H9 (cell line): Measurements from ENCODE around the gene NOSIP. TPM values are rescaled to one million over a fixed set of nuclear protein-coding genes. Genes with fewer than 3 reads are reported as not detected.

Experiments
- DNase-seq: peaks from one replicate; pipeline ENCODE4 v3.0.0-alpha.2; 2017
- H2AFZ ChIP-seq: one replicate; pipeline ENCODE4 v1.6.1; 2013; ENCODE audit warnings: mild to moderate bottlenecking, low read length, control low read depth, moderate library complexity
- H2AK5ac ChIP-seq: 2 replicates; pipeline ENCODE4 v1.6.1; 2013; ENCODE audit warnings: low read length, control low read depth, mixed read lengths; ENCODE audit not compliant: insufficient read length
- H2BK120ac ChIP-seq: one replicate; pipeline ENCODE4 v1.6.1; 2013; ENCODE audit warnings: low read depth, mild to moderate bottlenecking, low read length, control low read depth, inconsistent platforms; ENCODE audit not compliant: poor library complexity, severe bottlenecking
- H2BK12ac ChIP-seq: 2 replicates; pipeline ENCODE4 v1.6.1; 2013; ENCODE audit warnings: low read length, control low read depth, mixed read lengths, low read depth; ENCODE audit not compliant: insufficient read length
- H2BK15ac ChIP-seq: 2 replicates; pipeline ENCODE4 v1.6.1; 2013; ENCODE audit warnings: low read depth, low read length, control low read depth
- H2BK20ac ChIP-seq: one replicate; pipeline ENCODE4 v1.6.1; 2013; ENCODE audit warnings: low read depth, mild to moderate bottlenecking, low read length, control low read depth, inconsistent platforms; ENCODE audit not compliant: poor library complexity, severe bottlenecking
- H2BK5ac ChIP-seq: 2 replicates; pipeline ENCODE4 v1.6.1; 2013; ENCODE audit warnings: low read length, control low read depth, mixed read lengths; ENCODE audit not compliant: insufficient read length
- H3K14ac ChIP-seq: 2 replicates; pipeline ENCODE4 v1.6.1; 2013; ENCODE audit warnings: low read length, control low read depth; ENCODE audit not compliant: insufficient read depth
- H3K18ac ChIP-seq: 2 replicates; pipeline ENCODE4 v1.6.1; 2013; ENCODE audit warnings: low read depth, mild to moderate bottlenecking, mixed read lengths, low read length, control low read depth; ENCODE audit not compliant: insufficient read length
- H3K23ac ChIP-seq: 2 replicates; pipeline ENCODE4 v1.6.1; 2013; ENCODE audit warnings: low read length, control low read depth, mixed read lengths, low read depth; ENCODE audit not compliant: insufficient read length
- H3K23me2 ChIP-seq: 2 replicates; pipeline ENCODE4 v1.6.1; 2013; ENCODE audit warnings: low read depth, mild to moderate bottlenecking, mixed read lengths, low read length, control low read depth; ENCODE audit not compliant: insufficient read length, poor library complexity, severe bottlenecking
- H3K27ac ChIP-seq: 2 replicates; pipeline ENCODE4 v1.5.1; 2013; ENCODE audit warnings: low read length, control low read depth, mixed read lengths, low read depth; ENCODE audit not compliant: insufficient read length
- H3K27me3 ChIP-seq: 2 replicates; pipeline ENCODE4 v1.6.1; 2013; ENCODE audit warnings: low read length, control low read depth, inconsistent platforms; ENCODE audit not compliant: insufficient read depth
- H3K4ac ChIP-seq: 2 replicates; pipeline ENCODE4 v1.6.1; 2013; ENCODE audit warnings: low read depth, mild to moderate bottlenecking, control low read depth, inconsistent platforms, low read length, moderate library complexity
- H3K4me1 ChIP-seq: 2 replicates; pipeline ENCODE4 v1.6.1; 2013; ENCODE audit warnings: low read length, control low read depth, inconsistent platforms; ENCODE audit not compliant: insufficient read depth
- H3K4me2 ChIP-seq: 2 replicates; pipeline ENCODE4 v1.6.1; 2013; ENCODE audit warnings: low read length, control low read depth, mixed read lengths; ENCODE audit not compliant: insufficient read length, insufficient read depth
- H3K56ac ChIP-seq: 2 replicates; pipeline ENCODE4 v1.6.1; 2013; ENCODE audit warnings: low read depth, mild to moderate bottlenecking, mixed read lengths, low read length, control low read depth; ENCODE audit not compliant: insufficient read length
- H3K79me1 ChIP-seq: 2 replicates; pipeline ENCODE4 v1.6.1; 2013; ENCODE audit warnings: low read depth, mild to moderate bottlenecking, moderate library complexity, low read length, control low read depth, inconsistent platforms; ENCODE audit not compliant: insufficient read depth, poor library complexity, severe bottlenecking
- H3K79me2 ChIP-seq: 2 replicates; pipeline ENCODE4 v1.6.1; 2013; ENCODE audit warnings: low read length, control low read depth, inconsistent platforms; ENCODE audit not compliant: insufficient read depth
- H3K9ac ChIP-seq: 2 replicates; pipeline ENCODE4 v1.6.1; 2013; ENCODE audit warnings: low read length, control low read depth, mixed read lengths; ENCODE audit not compliant: insufficient read length; ENCODE audit errors: extremely low read depth
- H3K9me3 ChIP-seq: one replicate; pipeline ENCODE4 v1.6.1; 2013; ENCODE audit warnings: low read depth, low read length, inconsistent platforms; ENCODE audit not compliant: control insufficient read depth
- H3T11ph ChIP-seq: one replicate; pipeline ENCODE4 v1.6.1; 2013; ENCODE audit warnings: mild to moderate bottlenecking, low read length, control low read depth, inconsistent platforms
- H4K20me1 ChIP-seq: one replicate; pipeline ENCODE4 v1.6.1; 2013; ENCODE audit not compliant: control insufficient read depth, insufficient read length, insufficient read depth
- H4K5ac ChIP-seq: 2 replicates; pipeline ENCODE4 v1.6.1; 2013; ENCODE audit warnings: low read depth, mild to moderate bottlenecking, mixed read lengths, low read length, control low read depth; ENCODE audit not compliant: insufficient read length
- H4K8ac ChIP-seq: replicated peaks from 2 replicates; pipeline ENCODE4 v1.6.1; 2013; ENCODE audit warnings: low read length, control low read depth, mixed read lengths, low read depth; ENCODE audit not compliant: insufficient read length
- H4K91ac ChIP-seq: 2 replicates; pipeline ENCODE4 v1.6.1; 2013; ENCODE audit warnings: low read depth, mild to moderate bottlenecking, moderate library complexity, mixed read lengths, low read length, control low read depth; ENCODE audit not compliant: insufficient read length
- H3K27ac Mint-ChIP-seq, 3 experiments: 2 replicates in 2 of 3; 3 replicates in 1 of 3; pipeline ENCODE4 v1.8.0; 2020 to 2021; ENCODE audit warnings: mixed read lengths in 3 of 3, mild to moderate bottlenecking in 1 of 3, moderate library complexity in 1 of 3
- H3K27me3 Mint-ChIP-seq: 2 replicates; pipeline ENCODE4 v1.8.0; 2021; ENCODE audit warnings: low read depth, mild to moderate bottlenecking, moderate library complexity, mixed read lengths
- H3K36me3 Mint-ChIP-seq, 3 experiments: 2 replicates in 2 of 3; 3 replicates in 1 of 3; pipeline ENCODE4 v1.8.0; 2020 to 2021; ENCODE audit warnings: low read depth in 3 of 3, mixed read lengths in 3 of 3; ENCODE audit not compliant: insufficient read depth in 1 of 3
- H3K4me1 Mint-ChIP-seq, 2 experiments: 2 replicates each; pipeline ENCODE4 v1.8.0; 2020; ENCODE audit warnings: mixed read lengths in 2 of 2
- H3K4me3 Mint-ChIP-seq, 2 experiments: 2 replicates in 1 of 2; 3 replicates in 1 of 2; pipeline ENCODE4 v1.8.0; 2020 to 2021; ENCODE audit warnings: mild to moderate bottlenecking in 2 of 2, mixed read lengths in 2 of 2, moderate library complexity in 1 of 2
- H3K9me3 Mint-ChIP-seq, 2 experiments: 2 replicates in 1 of 2; 3 replicates in 1 of 2; pipeline ENCODE4 v1.8.0; 2020; ENCODE audit warnings: mild to moderate bottlenecking in 2 of 2, mixed read lengths in 2 of 2, moderate library complexity in 1 of 2
- CTCF ChIP-seq: fragments of 200-600 bp; sonication (generic); conservative IDR thresholded peaks from 3 replicates; pipeline ENCODE4 v1.8.0; 2021; ENCODE audit warnings: antibody characterized with exemption, mild to moderate bottlenecking
- WGBS: extraction: QIAGEN DNeasy Blood & Tissue Kit; methylation state at CpG from one replicate; pipeline ENCODE4 v1.1.7; 2013; ENCODE audit warnings: missing lambda C conversion rate, low lambda C conversion rate, mixed read lengths; ENCODE audit not compliant: insufficient read length; ENCODE audit errors: extremely low coverage; 5-methylcytosine and 5-hydroxymethylcytosine counted together
- total RNA-seq: library from RNA; stranded (reverse); gene quantifications from 2 replicates; pipeline ENCODE4 v1.2.1, GENCODE V29; 2021

Gene NOSIP
- total RNA-seq, 1 experiment from 2014 or later: 78.4 TPM

DNA sequence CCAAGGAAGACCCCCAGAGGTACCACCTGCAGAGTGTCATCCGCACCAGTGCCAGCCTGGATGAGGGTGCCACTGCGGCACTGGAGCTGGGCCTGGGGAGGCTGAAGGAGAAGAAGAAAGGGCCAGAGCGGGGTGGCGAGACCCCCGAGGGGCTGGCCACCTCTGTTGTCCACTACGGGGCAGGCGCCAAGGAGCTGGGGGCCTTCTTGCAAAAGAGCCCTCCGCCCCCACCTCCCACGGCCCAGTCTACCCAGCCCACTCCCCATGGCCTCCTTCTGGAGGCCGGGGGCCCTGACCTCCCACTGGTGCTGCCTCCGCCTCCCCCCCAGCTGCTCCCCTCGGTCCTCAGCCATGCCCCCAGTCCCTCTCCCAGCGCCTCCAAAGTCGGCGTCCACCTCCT lies 16.1 kb upstream of the NOSIP start:
- no CpG with 5 or more reads among the region's 15 CpGs for WGBS

More for the DNA sequence above, 16.1 kb upstream of the NOSIP start:
- peaks cover 32 to 60% (median 51%) of the 10 kb centered on the region in 3 experiments for H3K36me3 Mint-ChIP-seq
- H3K4me3 Mint-ChIP-seq: no peak overlapping the region
- Histone ChIP-seq H2AFZ (no peak overlapping the region), H3K14ac (no peak overlapping the region), H3K56ac (no peak overlapping the region), H4K20me1 (no peaks in the 10 kb centered on the region), H2BK120ac (no peak overlapping the region), H3K9ac (no peak overlapping the region), H3K9me3 (no peaks in the 10 kb centered on the region), H3K27me3 (no peaks in the 10 kb centered on the region), H2BK15ac (no peak overlapping the region), H3K4me1 (no peaks in the 10 kb centered on the region), H3K4ac (no peak overlapping the region), H3K23ac (no peak overlapping the region), H3K18ac (no peak overlapping the region), H4K8ac (no peak overlapping the region), H2BK12ac (no peak overlapping the region), H3K4me2 (no peak overlapping the region), H3K23me2 (peaks cover 5% of the 10 kb centered on the region), H2AK5ac (no peak overlapping the region), H3K79me2 (peaks cover 5% of the 10 kb centered on the region; the same call in 1 of the 2 replicates), H3T11ph (no peak overlapping the region), H2BK20ac (no peak overlapping the region), H4K5ac (no peak overlapping the region), H3K79me1 (peaks cover 11% of the 10 kb centered on the region), H2BK5ac (no peak overlapping the region), H4K91ac (no peak overlapping the region), H3K27ac (no peak overlapping the region)
- peaks cover 8 to 18% of the 10 kb centered on the region in 2 experiments for H3K4me1 Mint-ChIP-seq
- H3K27ac Mint-ChIP-seq: no peak overlapping the region
- DNase-seq: no peak
- no peaks in the 10 kb centered on the region for H3K27me3 Mint-ChIP-seq
- H3K9me3 Mint-ChIP-seq: no peaks in the 10 kb centered on the region; a peak in 1 of 5 replicates
- TF ChIP-seq CTCF: no peak
